ENCODE results near the gene USF2.

- TF ChIP-seq CTCF (IDR thresholded peaks at IDR 0.05): no peak
- TF ChIP-seq POLR2AphosphoS5 (IDR thresholded peaks at IDR 0.05): no peak
- TF ChIP-seq POLR2A (IDR thresholded peaks at IDR 0.05): no peak
These were observed 35.3 kb downstream of the USF2 start for GRCh38 chr19:35304036-35304435.

Data from stomach (tissue), 4 donors.